ENCODE data around the gene LSAMP. TPM values are rescaled to one million over a fixed set of nuclear protein-coding genes. Genes with fewer than 3 reads are reported as not detected.

The LSAMP gene
- total RNA-seq, 1 experiment from 2014 or later = not detected

DNA sequence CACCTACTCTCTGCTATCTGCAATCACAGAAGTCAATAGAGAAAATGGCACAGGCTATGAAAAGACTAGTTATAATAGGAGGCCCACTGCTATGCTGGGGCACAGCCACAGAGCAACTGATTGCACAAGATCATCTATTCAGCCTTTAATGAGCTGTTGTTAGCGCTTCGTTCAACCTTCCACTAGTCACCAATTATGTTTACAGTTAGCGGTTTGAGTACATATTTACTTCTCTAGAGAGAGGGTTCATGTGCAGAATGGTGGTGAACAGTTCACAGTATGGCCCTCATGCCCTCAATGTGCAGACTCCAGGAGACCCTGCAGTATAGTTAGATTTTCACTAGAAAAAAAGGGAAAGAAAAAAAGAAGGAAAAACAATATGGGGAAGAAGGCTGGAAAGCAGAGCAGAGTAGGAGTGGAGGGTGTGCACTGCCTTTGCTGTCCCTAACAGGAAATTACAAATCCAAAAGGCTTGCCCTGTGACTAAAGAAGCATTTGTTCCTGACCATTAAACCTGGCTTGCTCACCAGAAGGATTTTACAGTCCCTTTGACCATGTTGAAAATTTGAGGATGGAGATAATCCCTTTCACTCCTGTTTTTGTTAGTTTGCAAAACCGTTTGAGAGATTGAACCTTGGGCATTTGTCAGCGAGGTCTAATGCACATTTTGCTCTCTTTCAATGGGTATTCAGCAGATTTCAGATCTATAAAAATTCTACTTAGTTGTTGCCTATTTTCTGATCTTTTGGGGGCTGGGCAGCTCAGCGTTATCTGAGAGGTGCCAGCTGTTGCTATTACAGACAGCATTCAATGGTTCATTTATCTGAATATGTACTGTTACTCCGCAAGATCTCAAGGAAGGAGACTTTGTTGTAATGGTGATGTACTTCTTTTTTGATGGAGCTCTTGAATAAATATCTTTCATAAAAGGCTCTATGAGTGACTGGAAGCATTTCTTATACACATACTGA, 296.1 kb downstream of the LSAMP start:
- Histone ChIP-seq H3K9me2 (ENCODE audit: insufficient read depth) (no peaks in the 10 kb centered on the region), H3K36me3 (ENCODE audit: low read depth) (no peaks in the 10 kb centered on the region), H3K4me3 (no peak overlapping the region), H3K4me1 (replicated peaks; ENCODE audit: insufficient read depth) (no peaks in the 10 kb centered on the region), H4K20me1 (ENCODE audit: insufficient read depth) (no peaks in the 10 kb centered on the region), H3K79me2 (ENCODE audit: low read depth) (no peaks in the 10 kb centered on the region), H3K27me3 (ENCODE audit: insufficient read depth, low read depth) (no peaks in the 10 kb centered on the region), H3K9me3 (ENCODE audit: insufficient read depth, low read depth) (no peaks in the 10 kb centered on the region), H2AFZ (no peak overlapping the region), H3F3A (ENCODE audit: insufficient read depth, low read depth) (no peaks in the 10 kb centered on the region), H3K4me2 (no peak overlapping the region), H3K27ac (no peak overlapping the region)
- POLR2A ChIA-PET (ENCODE audit: unreplicated experiment) = no interaction called here
- no TSS peak for BruUV-seq (replicated peaks)
- TF ChIP-seq, protein P1, sequence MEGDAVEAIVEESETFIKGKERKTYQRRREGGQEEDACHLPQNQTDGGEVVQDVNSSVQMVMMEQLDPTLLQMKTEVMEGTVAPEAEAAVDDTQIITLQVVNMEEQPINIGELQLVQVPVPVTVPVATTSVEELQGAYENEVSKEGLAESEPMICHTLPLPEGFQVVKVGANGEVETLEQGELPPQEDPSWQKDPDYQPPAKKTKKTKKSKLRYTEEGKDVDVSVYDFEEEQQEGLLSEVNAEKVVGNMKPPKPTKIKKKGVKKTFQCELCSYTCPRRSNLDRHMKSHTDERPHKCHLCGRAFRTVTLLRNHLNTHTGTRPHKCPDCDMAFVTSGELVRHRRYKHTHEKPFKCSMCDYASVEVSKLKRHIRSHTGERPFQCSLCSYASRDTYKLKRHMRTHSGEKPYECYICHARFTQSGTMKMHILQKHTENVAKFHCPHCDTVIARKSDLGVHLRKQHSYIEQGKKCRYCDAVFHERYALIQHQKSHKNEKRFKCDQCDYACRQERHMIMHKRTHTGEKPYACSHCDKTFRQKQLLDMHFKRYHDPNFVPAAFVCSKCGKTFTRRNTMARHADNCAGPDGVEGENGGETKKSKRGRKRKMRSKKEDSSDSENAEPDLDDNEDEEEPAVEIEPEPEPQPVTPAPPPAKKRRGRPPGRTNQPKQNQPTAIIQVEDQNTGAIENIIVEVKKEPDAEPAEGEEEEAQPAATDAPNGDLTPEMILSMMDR (conservative IDR thresholded peaks at IDR 0.05) = no peak
- TF ChIP-seq EZH2 (IDR thresholded peaks at IDR 0.05; ENCODE audit: low read depth) = no peak
- DNase-seq = no peak
- CTCF ChIA-PET = no interaction called here
- intact Hi-C loops (cut with micrococcal nuclease; ENCODE audit: unreplicated experiment) = no loop called here

DNA sequence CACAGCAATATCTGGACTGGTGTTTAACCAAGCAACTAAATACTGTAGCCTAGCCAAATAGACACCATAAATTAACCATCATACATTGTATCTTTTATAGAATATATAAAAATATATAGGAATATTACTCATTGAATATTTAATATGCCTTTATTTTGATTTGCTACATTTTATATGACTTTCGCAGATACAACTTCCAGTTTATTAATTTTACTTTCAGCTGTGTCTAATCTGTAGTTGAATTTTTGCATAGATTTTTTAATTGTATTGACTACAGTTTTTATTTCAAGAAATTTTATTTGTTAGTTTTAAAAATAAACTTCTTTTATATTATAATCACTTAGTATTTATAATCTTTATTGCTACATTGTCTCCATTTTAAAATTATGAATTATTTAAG, 299.7 kb downstream of the LSAMP start:
- intact Hi-C loops (cut with micrococcal nuclease; ENCODE audit: unreplicated experiment) = no loop called here
- no TSS peak for BruUV-seq (replicated peaks)
- Histone ChIP-seq H3K79me2 (ENCODE audit: low read depth) (no peaks in the 10 kb centered on the region), H3K9me2 (ENCODE audit: insufficient read depth) (no peaks in the 10 kb centered on the region), H3K27ac (no peak overlapping the region), H3K4me1 (replicated peaks; ENCODE audit: insufficient read depth) (no peaks in the 10 kb centered on the region), H3K36me3 (ENCODE audit: low read depth) (no peaks in the 10 kb centered on the region), H3K9me3 (ENCODE audit: insufficient read depth, low read depth) (no peaks in the 10 kb centered on the region), H3K4me2 (no peak overlapping the region), H2AFZ (no peak overlapping the region), H3K4me3 (no peak overlapping the region), H3F3A (ENCODE audit: insufficient read depth, low read depth) (no peaks in the 10 kb centered on the region), H4K20me1 (ENCODE audit: insufficient read depth) (no peaks in the 10 kb centered on the region), H3K27me3 (ENCODE audit: insufficient read depth, low read depth) (no peaks in the 10 kb centered on the region)
- DNase-seq = no peak
- POLR2A ChIA-PET (ENCODE audit: unreplicated experiment) = no interaction called here
- CTCF ChIA-PET = no interaction called here
- TF ChIP-seq, protein P1 (conservative IDR thresholded peaks at IDR 0.05) = no peak
- TF ChIP-seq EZH2 (IDR thresholded peaks at IDR 0.05; ENCODE audit: low read depth) = no peak

DNA sequence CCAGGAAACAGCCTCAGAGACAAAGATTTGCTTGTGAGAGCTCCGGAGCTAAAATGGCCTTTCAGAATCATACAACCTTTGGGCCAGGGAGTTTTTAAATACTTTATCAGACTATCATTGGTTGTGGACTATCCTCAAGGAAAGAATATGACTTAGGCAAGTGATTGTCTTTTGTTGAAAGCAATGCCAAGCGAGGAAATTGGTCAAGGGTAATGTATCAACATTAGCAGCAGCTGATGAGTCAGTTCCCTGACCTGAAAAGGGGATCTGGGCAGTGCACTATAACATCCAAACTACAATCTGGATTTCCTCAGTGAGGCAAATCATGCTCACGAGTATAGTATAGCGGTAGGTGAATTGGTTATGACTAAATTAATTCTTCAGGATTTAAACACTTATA, 303.6 kb downstream of the LSAMP start:
- Histone ChIP-seq H3K4me3 (no peak overlapping the region), H3K79me2 (ENCODE audit: low read depth) (no peaks in the 10 kb centered on the region), H3K27me3 (ENCODE audit: insufficient read depth, low read depth) (no peaks in the 10 kb centered on the region), H3F3A (ENCODE audit: insufficient read depth, low read depth) (no peaks in the 10 kb centered on the region), H2AFZ (no peak overlapping the region), H3K9me3 (ENCODE audit: insufficient read depth, low read depth) (no peaks in the 10 kb centered on the region), H3K36me3 (ENCODE audit: low read depth) (no peaks in the 10 kb centered on the region), H3K4me1 (replicated peaks; ENCODE audit: insufficient read depth) (no peaks in the 10 kb centered on the region), H4K20me1 (ENCODE audit: insufficient read depth) (no peaks in the 10 kb centered on the region), H3K9me2 (ENCODE audit: insufficient read depth) (no peaks in the 10 kb centered on the region), H3K4me2 (no peak overlapping the region), H3K27ac (no peak overlapping the region)
- no peak for DNase-seq
- TF ChIP-seq, protein P1 (conservative IDR thresholded peaks at IDR 0.05) = no peak
- TF ChIP-seq EZH2 (IDR thresholded peaks at IDR 0.05; ENCODE audit: low read depth) = no peak
- POLR2A ChIA-PET (ENCODE audit: unreplicated experiment) = no interaction called here
- BruUV-seq (replicated peaks) = no TSS peak
- CTCF ChIA-PET = no interaction called here
- intact Hi-C loops (cut with micrococcal nuclease; ENCODE audit: unreplicated experiment) = loop anchor here (5.0 kb wide), 1 partner anchor 154 kb away; no protein-coding TSS in a partner anchor

Data from PC-9 (cell line).